Stimulated activated CD8-positive, alpha-beta memory T cell treated with anti-CD3 and anti-CD28 coated beads, Interleukin-12 subunit alpha, Interleukin-12 subunit beta, amount 100 ng/mL, for 24 hours (primary cell): Measurements from ENCODE around the gene PPT2.
"Not testable (repeated sequence)": the region's sequence is repeated elsewhere in the genome, so short reads cannot be mapped to it uniquely, and the experiment has no call there.

Experiments used
- DNase-seq: peaks from one replicate; pipeline ENCODE4 v3.0.0-alpha.2; 2020; ENCODE audit errors: extremely low read depth

The PPT2 gene

DNA sequence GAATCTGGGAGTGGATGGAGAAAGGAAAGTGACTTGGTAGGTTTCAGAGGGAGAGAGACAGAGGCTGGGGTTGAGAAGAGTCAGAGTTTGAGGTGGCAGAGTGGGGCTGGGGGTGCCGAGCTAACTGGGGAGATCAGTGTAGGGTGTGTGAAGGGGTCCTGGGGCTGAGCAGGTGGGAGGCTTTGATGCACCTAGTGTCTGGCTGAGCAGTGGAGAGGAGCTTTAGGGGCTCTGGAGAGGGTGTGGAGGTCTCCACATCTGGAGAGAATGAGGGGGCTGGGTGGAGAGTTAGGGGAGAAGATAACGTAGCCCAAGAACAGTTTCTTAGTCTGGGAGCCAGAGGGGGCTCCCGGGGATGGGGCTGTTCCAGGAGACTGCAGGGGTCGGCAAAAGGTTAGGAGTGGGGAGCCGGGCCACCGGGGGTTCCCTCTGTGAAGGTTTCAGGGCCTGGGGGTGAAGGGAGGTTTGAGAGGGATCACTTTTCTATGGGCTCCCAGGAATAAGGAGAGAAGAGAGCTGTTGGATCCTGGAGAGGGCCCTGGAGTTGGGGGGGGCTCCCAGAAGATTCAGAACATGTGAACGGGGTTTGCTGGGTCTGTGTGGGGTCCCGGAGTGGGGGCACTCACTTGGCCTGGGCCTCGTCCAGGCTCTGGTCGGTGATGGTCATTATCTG lies 35.3 kb downstream of the PPT2 start:
- no peak for DNase-seq

DNA sequence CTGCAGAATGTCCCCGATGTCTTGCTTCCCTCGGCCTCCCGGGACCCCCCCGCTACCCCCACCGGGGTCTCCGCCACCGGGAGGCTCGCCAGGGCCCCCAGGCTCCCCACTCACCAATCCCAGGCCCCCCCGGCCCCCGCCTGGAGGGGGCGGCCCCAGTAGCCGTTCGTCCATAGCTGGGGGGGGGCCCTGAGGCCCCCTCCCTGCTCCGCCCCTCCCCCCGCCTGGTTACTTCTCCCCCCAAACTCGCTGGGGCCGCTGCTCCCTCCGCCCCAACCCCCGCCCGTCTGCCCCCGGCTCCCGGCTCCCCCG lies 35.8 kb downstream of the PPT2 start:
- no peak for DNase-seq

DNA sequence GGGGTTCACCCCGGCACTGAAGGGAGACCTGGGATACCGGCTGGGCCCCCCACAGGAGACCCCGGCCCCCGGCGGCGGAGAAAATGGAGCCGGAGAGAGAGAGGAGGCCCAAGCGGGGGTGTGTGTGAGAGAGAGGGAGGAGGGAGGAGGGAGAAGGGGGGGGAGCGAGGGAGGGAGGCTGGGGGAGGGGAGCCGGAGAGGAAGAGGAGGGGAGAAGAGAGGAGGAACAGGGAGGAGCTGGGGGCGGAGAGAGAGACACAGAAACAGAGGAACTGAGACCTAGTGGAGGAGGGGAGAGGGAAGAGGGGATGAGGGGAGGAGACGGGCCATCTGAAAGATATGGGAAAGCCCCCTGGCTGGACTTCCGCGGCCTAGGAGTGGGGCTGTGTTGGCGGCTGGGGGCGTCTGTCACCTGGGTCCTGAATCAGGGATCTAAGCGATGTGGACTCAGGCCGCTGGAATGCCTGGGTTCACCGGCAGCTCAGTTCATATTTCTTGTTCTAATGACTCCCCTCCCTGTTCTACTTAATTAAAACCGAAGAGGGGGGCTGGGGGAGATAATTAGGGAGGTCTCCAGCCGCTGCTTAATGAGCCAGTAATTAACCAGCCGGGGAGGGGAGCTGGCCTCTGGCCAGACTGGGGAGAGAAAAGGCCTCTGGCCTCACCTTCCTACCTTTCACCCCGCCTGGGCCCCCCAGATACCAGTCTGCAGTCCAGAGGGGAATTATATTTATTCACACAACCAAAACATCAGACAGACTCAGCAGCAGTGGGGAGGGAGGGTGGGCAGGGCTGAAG lies 36.3 kb downstream of the PPT2 start, which contains the start of gene PBX2:
PBX2 (minus strand) TSS at position 149 of the 798 bp plus-strand sequence. CDS start 287 bp downstream, outside the sequence.
- DNase-seq, result peak; percentile 65

DNA sequence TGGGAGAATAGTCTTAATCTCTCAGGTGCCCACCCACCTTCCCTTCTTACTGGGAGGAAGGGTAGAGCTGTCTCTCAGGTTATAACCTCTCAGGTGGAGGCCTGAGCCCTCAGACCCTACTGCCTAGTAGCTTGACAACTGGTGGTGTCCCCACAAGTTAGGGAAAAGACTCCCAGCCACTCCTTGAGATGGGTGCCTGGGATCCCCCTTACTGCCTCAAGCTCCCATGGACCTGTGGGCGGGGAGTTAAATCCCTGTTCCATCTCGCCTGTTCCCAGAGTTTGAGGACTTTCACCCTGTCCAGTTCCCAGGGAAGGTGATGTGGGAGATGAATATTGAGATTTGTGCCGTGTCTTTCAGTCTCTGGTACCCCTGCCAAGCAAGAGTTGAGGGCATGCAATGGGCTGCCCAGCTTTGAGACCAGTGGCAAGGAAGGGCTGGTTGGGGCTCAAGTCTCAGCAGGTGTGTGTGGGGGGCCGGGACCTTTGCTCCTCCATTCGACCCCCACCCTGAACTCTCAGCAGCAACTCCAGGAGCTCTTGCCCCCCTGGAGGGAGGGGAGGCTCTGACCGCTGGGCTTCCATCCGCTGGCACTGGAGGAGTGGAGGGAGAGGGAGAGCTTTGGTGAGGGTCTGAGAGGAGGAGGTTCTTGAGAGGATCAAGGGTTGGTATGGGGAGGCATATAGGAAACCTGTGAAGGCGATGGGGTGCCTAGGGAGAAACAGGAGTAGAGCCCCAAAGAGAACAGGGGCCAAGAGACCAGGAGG lies 37.2 kb downstream of the PPT2 start:
- no peak for DNase-seq

DNA sequence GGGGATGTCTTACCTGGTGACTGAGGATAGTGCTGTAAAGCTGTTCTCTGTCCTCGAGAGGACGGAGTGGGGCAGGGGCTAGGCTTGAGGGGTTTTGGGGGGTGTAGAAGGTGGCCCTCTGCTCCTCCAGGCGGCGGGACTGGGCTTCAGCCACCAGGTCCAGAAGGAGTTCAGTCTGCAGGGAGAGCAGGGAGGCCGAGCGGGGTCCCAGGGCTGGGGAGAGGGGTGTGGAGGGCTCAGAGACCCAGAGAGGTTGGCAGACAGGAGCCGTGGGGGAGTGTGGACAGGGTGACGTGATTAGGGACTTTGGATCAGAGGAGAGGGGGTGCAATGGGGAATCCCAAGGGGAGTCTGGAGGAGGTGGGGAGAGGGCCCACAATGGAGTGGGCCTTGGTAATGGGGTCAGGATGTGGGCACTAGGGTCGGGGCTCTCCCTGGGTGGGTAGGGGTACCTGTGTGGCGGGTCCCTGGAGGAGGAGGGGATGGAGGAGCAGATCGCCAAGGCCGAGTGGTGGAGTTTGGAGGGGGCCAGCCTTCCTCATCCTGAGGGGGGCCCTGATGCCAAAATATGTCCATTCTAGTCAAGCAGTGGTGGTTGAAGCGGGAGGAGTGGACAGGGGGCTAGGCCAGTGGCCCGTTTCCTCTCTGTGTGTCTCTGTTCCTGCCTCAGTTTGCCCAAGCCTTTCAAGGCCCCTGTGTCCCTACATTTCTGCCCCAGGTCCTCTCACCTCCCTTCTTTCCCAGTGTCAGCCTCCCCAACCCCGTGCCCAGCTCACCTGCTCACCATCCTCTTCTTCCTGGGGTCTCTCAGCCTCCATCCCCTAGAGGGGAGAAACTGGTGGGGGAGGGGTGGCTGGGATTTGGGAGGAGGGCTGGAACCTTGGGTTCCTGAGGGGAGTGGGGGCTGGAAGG lies 38.0 kb downstream of the PPT2 start:
- DNase-seq, result no peak

DNA sequence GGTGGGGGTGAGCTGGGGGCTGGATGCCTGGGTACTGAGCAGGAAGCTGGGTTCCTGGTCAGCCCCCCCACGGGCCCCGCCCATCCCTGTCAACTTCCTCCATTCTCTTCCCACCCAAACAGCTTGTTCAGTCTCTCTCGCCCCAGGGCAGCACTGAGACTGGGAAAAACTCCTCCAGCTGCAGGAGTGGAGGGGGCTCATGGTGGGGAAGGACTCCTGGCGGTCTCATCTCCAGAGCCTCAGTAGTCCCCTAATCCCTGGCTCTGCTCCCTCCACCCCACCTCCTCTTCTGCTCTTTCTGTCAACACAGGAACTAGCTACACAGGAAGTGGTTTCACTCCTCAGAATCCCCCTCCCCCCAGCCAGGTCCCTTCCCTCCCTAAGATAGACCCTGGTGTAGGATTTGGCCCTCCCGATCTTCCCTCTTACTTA lies 38.7 kb downstream of the PPT2 start, which contains the start of gene GPSM3:
GPSM3 (minus strand) TSS at position 36 of the 432 bp plus-strand sequence. CDS start 130 bp downstream, outside the sequence.
- no peak for DNase-seq

DNA sequence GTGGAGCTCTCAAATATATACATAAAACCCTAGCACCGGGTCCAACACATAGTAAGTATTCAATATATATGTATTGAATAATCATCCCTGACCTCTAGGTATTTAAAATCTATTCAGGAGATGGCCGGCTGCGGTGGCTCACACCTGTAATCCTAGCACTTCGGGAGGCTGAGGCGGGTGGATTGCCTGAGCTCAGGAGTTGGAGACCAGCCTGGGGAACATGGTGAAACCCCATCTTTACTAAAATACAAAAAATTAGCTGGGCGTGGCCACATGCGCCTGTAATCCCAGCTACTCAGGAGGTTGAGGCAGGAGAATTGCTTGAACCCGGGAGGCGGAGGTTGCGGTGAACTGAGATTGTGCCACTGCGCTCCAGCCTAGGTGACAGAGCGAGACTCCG lies 39.2 kb downstream of the PPT2 start:
- DNase-seq, result not testable (repeated sequence)

DNA sequence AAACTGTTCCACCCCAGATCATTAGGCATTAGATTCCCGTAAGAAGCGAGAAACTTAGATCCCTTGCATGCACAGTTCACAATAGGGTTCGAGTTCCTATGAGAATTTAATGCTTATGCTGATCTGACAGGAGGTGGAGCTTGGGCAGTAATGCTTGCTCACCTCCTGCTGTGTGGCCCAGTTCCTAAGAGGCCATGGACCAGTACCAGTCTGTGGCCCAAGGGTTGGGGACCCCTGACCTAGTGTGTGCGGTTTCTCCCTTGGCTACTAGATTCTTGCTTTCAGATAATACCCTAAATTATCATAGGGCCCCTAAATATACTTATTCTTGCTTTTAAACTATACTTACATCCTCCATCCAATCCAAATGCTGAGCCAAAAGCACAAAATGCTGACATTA lies 40.4 kb downstream of the PPT2 start:
- DNase-seq, result no peak

DNA sequence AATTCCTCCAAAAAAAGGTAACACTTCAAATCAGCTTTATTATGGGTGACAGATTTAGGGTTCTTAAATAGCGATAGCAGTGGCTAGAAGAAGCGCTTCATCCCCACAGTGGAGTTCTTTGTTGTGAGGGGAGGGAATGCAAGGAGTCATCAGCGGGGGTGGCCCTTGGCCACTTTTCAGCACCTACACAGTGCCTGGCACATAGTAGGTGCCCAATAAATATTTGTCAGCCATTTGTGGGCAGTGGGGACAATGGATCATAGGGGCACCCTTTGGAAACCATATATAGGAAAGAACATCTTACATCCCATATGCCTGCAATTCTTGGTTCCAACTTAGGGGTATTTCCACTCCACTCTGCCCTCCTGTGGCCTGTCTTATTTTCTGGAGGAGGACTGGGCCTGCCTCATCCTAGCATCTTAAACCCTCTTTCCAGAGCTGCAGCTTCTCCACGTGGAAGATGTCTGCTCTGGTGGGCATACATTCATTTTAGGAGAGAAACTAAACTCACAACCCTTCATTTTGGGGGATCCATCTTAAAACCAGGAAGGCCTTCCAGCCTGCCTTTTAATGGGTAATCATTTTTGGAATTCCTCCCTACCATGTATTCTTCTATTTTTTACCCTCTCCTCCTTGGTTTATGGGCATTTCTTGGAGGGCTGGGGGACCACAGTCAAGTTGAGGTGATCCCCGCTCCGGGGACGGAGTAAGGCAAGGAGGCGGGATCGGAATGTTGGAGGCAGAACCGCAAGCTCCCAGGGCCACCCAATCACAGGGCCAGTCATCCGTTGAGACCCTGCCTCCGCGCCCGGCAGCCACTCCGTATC lies 41.1 kb downstream of the PPT2 start:
- DNase-seq, result no peak

DNA sequence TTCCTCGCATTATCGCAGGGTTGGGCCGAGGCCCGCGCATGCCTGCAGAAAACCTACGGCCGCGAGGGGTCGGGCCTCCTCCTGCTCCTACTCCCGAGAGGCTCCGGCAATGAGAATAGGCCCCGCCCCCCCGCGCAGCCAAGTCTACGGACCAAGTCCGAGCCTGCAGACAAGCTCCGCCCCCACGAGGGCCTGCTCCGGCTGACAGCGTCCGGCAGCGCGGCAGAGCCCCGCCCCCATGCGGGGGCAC lies 41.6 kb downstream of the PPT2 start:
- peak; percentile 100 for DNase-seq

DNA sequence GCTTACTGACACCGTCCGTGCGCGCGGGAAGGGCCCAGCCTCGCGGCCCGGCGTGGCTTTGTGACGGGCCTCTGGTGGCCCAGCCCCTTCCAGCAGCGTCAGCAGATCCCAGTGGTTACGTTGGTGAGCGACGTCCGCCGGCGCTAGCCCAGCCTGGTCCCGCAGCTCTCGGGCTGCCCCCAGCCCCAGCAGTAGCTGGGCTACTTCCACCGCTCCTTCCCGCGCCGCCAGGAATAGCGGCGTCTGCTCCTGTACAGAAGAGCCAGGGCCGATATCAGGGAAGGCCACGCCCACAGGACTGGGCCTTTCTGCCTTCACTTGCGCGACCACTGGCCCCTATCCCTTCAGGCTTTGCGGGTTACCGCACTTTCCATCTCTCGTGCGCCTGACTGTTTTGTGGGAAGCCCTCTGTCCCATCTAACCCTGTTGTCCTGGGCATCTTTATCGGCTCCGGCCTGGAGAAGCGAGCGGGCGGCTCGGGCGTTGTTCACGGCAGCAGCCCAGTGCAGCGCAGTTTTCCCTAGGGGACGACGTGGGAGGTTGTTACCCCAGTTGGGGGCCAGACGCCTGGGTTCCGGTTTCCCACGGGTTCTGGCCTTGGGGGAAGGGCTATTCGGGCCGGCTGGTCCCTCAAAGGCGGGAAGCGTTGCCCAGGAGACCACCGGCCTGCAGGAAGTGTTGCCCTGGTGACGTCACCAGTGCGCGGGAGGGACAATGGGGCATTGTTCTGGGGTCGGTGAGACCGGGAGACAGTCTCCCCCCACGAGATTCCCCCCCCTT lies 42.2 kb downstream of the PPT2 start:
- no peak for DNase-seq

DNA sequence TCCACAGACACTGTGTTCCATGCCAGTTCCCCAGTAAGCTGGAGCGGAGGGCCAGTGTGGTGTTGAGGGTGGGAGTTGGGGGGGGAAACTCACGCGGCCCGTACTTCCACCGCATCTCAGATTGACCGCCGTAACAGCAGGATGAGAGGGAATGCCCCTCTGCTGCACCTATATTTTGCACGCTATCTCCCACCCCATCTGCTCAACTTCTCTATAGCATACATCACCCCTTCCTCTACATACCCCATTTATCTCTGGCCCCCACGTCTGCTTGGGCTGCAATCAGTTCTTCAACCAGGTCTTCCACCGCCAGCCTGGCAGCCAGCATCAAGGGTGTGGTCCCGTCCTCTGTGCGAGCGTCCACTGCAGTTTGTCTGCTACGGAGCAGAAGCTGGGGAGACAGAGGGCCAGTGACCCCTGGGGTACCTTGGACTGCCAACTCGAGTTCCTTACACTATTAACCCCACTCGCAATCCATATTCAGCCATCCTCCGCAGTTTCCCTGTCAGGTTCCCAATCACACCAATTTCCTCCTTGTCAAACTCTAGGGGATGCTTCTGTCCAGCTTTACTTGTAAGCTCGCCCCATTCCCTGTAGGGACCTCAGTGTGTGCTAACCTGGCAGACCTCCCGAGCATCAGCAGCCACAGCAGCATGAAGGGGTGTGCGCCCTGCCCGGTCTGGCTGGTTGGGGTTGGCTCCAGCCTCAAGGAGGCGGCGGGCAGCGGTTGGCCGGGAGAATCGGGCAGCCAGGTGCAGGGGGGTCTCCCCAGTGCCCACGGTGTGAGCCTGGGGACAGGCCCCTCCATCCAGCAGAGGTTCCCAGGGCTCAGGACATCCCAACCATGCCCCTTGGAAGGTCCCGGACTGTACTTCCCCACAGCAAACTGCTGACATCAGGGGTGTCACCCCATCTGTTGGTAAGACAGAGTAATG lies 43.0 kb downstream of the PPT2 start:
- no peak for DNase-seq

DNA sequence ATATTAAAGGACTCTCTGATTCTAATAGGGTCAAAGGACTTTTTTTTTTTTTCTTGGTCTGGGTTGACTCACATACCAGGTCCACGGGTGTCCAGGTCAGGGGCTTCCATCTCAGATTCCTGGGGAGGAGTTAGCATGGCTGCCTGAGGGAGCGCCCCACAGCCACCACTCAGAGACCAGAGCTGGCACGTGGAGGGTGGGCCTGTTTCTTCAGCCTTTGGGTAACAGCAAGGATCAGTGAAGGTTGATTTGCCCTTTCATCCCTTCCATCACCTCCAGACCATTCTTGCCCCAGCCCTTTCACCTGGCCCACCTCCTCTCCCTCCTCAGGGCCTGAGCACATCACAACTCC lies 44.4 kb downstream of the PPT2 start:
- DNase-seq, result no peak

DNA sequence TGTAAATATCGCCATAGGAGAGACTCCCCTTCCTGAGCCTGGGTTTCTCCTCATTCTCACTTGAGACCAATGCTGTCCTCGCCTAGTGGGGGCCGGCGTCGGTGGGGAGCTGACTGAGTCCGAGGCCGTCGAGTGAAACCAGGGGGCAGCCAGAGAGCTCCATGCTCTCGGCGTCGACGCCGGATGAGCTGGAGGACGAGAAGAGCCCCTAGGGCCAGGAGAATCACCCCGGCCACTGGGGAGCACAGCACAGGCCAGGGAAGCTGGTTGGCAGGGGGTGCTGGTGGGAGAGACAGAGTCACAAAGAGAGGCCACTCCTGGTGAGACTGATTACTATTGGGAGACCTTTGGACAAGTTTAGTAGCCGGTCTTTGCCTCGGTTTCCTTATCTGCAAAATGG lies 44.9 kb downstream of the PPT2 start:
- no peak for DNase-seq

DNA sequence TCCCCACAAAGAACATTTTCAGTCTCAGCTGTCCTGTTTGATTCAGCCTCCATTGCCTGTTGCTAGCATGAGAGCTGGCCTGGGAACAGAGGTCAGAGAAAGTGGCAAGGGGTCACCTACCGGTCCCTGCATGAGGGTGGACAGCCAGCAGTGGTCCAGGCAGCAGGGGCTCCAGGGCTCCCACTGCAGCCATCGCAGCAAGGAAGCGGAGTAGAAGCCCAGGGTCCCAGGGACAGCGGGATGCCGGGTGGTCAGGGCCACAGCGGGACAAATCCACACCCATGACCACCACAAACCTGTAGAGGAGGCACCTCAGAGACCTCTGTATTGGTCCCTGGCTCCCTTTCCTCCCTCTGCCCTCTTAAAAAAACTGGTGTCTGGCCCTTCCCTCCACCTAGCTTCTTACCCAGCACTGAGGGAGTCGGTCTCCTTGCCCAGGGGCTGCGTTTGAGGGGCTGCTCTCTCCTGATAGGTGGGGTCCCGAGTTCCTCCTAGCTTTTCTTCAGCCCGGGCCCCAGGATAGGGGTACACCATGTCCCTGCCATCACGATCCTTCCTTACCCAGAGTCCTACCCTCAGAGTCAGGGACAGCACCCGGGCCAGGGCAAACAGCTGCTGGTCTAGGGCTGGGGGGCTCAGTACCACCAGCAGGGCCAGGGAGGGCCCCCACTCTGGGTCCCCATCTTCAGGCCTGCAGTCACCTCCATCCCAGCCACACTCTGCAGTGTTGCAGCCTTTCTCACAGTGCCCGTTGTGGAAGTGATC lies 47.0 kb downstream of the PPT2 start:
- no peak for DNase-seq

DNA sequence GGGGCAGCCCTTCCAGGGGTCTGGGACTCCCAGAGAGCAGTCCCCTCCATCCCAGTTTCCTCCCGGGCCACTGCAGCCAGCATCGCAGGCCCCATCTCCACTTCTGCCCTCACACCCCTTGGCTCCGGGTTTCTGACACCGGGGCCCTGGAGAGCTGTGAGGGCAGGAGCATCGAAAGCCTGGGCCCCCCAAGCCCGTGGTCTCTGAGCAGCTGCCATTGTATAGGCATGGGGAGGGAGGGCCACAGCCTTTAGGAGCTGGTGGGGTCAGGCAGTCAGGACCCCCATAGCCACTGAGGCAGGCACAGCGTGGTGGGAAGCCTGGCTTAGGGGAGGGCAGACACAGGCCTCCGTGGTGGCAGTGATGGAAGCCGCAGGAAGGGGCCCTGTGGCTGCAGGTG lies 48.2 kb downstream of the PPT2 start:
- DNase-seq, result no peak

DNA sequence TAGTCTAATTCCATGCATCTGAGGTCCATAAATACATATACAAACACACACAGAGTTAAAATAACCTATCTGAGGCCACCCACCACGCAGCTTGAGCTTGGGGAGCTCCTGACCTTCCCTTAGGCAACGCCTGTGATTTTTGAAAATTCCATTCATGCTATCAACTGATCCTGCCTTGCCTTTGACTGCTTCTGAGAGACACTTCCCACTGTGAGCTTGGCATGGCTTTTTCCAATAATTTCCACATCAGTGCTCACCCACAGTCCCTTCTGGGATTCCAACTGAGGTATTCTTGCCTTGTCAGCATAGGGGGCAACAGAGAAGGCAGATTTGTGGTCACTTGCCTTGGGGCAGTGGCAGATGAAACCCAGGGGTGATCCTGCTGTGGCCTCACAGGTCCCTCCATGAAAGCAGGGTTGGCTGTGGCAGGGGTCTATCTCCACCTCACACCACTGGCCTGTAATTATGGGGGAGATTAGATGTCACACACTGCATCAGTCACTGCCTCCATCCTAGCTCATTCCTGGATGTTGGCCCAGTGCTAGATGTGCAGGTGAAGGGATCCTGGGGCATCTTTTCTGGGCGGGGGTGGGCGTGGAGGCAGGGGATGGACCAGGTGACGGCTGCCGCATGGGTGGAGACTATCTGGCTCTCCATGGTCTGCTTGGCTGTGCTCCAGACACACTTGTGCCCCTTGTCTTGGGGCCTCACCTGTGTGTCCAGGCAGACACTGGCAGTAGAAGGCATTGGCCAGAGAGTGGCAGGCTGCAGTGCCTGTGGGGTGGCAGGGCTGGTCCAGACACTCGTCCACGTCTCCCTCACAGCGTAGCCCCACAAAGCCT lies 49.7 kb downstream of the PPT2 start:
- no peak for DNase-seq
